AG09309 (cell line): Measurements from ENCODE around the gene GRIK3.
"Not testable (repeated sequence)": the region's sequence is repeated elsewhere in the genome, so short reads cannot be mapped to it uniquely, and the experiment has no call there.

Experiments used
- DNase-seq: peaks from one replicate; pipeline ENCODE4 v3.0.0-alpha.2; 2010; ENCODE audit warnings: low read depth
- H3K4me3 ChIP-seq: 2 replicates; pipeline ENCODE4 v1.5.1; 2011; ENCODE audit warnings: mild to moderate bottlenecking, low read depth, low read length, moderate library complexity; ENCODE audit not compliant: control insufficient read depth
- CTCF ChIP-seq: IDR thresholded peaks from 2 replicates; pipeline ENCODE4 v1.5.1; 2011; ENCODE audit warnings: mild to moderate bottlenecking, low read depth, low read length, inconsistent platforms; ENCODE audit not compliant: insufficient read depth, control insufficient read depth; ENCODE audit errors: missing control alignments

The GRIK3 gene

GRCh38 chr1:36908096-36908495 lies 126.2 kb downstream of the GRIK3 start:
- H3K4me3 ChIP-seq: no peak overlapping the region
- no peak for DNase-seq
- no peak for TF ChIP-seq CTCF

GRCh38 chr1:36906555-36906954 lies 127.8 kb downstream of the GRIK3 start:
- TF ChIP-seq CTCF: no peak
- no peak overlapping the region for H3K4me3 ChIP-seq
- no peak for DNase-seq

- no peak overlapping the region for H3K4me3 ChIP-seq
- no peak for DNase-seq
- no peak for TF ChIP-seq CTCF
Observed at GRCh38 chr1:36905941-36906340, 128.4 kb downstream of the GRIK3 start.

- no peak for TF ChIP-seq CTCF
- no peak overlapping the region for H3K4me3 ChIP-seq
- DNase-seq: no peak
Observed at GRCh38 chr1:36900128-36900527, 134.2 kb downstream of the GRIK3 start.

GRCh38 chr1:36897813-36898212 lies 136.5 kb downstream of the GRIK3 start:
- not testable (repeated sequence) for DNase-seq, H3K4me3 ChIP-seq

- DNase-seq: no peak
- H3K4me3 ChIP-seq: no peak overlapping the region
- TF ChIP-seq CTCF: no peak
Observed at GRCh38 chr1:36894824-36895223, 139.5 kb downstream of the GRIK3 start.

GRCh38 chr1:36890776-36891175 lies 143.5 kb downstream of the GRIK3 start:
- no peak for TF ChIP-seq CTCF
- no peak for DNase-seq
- no peak overlapping the region for H3K4me3 ChIP-seq
